Mammary epithelial cell (primary cell): Measurements from ENCODE around the gene PTPN11.

ENCODE experiments used
- EZH2 ChIP-seq: IDR thresholded peaks from 2 replicates; pipeline ENCODE4 v1.6.1; 2012; ENCODE audit warnings: low read length, inconsistent platforms, borderline replicate concordance
- TF ChIP-seq, protein P1 (sequence below), 2 donors: IDR thresholded peaks in 1 of 2; conservative IDR thresholded peaks in 1 of 2; 2 replicates each; pipeline ENCODE4 v1.5.1; 2011 to 2012; ENCODE audit warnings: inconsistent platforms in 2 of 2, low read length in 2 of 2, mild to moderate bottlenecking in 2 of 2, control low read depth in 1 of 2, low read depth in 1 of 2; ENCODE audit not compliant: insufficient read depth in 1 of 2; ENCODE audit errors: extremely low read depth in 1 of 2

DNA sequence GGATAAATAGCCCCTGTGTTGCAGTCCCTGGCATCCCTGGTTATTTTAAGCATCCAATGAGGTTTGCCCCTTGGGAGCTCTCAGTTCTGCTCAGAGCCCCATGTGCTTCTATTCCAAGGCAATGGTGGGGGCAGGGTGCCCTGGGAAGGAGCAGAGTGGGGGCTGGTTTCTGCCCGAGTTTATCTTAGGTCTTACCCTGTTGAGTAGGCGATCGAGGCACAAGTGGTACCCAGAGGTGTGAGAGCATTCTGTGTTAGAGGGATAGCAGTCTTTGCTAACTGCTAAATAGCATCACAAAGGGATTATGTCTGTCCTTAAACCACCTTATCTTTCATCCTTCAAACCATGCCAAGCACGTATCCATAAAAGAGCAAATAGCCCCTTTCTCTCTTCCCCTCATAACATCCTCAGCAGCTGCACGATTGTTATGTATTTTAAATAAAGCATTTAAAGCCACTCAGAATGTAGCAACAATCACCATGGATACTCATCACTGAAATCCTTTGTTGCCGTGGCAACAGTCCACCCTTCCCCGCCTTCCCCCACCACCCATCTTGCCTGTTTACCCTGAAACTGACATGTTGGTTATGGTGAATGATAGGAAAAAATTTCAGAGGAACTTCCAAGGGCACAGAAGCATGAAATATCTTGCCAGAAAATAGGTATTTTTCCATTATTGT is 139.3 kb downstream of the PTPN11 start:
- TF ChIP-seq, protein P1, sequence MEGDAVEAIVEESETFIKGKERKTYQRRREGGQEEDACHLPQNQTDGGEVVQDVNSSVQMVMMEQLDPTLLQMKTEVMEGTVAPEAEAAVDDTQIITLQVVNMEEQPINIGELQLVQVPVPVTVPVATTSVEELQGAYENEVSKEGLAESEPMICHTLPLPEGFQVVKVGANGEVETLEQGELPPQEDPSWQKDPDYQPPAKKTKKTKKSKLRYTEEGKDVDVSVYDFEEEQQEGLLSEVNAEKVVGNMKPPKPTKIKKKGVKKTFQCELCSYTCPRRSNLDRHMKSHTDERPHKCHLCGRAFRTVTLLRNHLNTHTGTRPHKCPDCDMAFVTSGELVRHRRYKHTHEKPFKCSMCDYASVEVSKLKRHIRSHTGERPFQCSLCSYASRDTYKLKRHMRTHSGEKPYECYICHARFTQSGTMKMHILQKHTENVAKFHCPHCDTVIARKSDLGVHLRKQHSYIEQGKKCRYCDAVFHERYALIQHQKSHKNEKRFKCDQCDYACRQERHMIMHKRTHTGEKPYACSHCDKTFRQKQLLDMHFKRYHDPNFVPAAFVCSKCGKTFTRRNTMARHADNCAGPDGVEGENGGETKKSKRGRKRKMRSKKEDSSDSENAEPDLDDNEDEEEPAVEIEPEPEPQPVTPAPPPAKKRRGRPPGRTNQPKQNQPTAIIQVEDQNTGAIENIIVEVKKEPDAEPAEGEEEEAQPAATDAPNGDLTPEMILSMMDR (conservative IDR thresholded peaks at IDR 0.05 in 1 of 2, IDR thresholded peaks at IDR 0.05 in 1 of 2; ENCODE audit: extremely low read depth in 1 of 2, insufficient read depth in 1 of 2, low read depth in 1 of 2, low read length in 2 of 2), result no peak
- TF ChIP-seq EZH2, result no peak
